ENCODE data around the gene EGR1. TPM values are rescaled to one million over a fixed set of nuclear protein-coding genes. Genes with fewer than 3 reads are reported as not detected.
"Not testable (repeated sequence)": the region's sequence is repeated elsewhere in the genome, so short reads cannot be mapped to it uniquely, and the experiment has no call there.

EGR1 gene
- total RNA-seq, 1 donor from 2014 or later = 41.6 TPM

- DNase-seq (ENCODE audit: low spot score) = no peak
These were observed 4.5 kb downstream of the EGR1 start for GRCh38 chr5:138469540-138470321.

DNA sequence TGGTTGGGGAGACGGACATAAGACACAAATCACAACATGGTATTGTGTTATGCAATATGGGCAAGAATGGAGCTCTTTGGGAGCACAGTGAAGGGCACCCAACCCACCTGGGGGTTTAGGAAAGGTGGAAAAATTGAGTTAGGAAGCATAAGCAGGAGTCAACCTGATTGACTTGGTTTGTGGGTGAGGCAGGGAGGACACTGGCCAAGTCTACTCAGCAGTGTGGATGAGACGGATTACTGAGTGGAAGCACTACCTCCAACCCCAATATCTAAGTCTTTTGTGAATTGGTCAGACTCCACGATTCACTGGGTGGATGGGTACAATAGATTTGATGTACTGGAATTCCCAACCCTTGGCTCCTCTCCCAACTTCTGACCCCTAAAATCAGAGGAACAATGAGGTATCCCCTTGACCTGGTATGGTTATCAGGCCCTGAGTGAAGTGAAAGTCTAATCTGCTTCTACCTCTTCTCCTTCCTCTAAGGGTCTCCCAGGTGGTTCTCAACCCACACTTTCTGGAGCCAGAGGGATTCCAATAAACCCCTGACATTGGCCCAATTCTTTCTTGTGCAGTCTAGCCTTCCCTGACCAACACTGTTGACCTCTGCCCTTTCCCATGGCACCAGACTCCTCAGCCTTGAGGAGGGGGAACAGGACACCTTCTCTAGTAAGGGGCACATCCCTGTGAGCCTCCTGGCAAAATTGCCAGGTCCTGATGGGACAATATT is 5.2 kb downstream of the EGR1 start:
- no peak for DNase-seq (ENCODE audit: low spot score)

- no peak for DNase-seq (ENCODE audit: low spot score)
These were observed 5.7 kb downstream of the EGR1 start for GRCh38 chr5:138471052-138471361.

GRCh38 chr5:138472353-138472752 is 7.1 kb downstream of the EGR1 start:
- DNase-seq (ENCODE audit: low spot score) = no peak

GRCh38 chr5:138473151-138473550 is 7.9 kb downstream of the EGR1 start:
- DNase-seq (ENCODE audit: low spot score) = not testable (repeated sequence)

- DNase-seq (ENCODE audit: low spot score) = no peak
These were observed 11.6 kb downstream of the EGR1 start for GRCh38 chr5:138476918-138477317.

DNA sequence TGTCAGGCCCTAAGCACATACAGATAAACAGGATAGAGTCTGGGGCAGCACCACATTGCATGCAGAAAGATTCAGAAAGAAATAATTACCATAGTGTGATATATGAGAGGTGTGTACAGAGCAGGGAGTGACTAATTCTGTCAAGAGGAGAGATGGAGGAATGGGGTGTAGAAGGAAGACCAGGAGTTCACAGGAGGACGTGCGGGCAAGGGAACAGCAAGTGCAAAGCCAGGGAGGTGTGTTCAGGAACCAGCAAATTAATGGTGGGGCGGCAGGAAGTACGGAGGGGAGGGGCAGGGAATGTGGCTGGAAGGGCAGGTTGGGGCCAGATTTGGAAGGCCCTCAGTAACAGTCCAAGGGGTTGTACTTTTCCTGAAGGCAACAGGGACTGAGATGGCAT is 17.4 kb downstream of the EGR1 start:
- peak; percentile 54 for DNase-seq (ENCODE audit: low spot score)

- no peak for DNase-seq (ENCODE audit: low spot score)
These were observed 23.2 kb downstream of the EGR1 start for GRCh38 chr5:138488481-138488945.

DNA sequence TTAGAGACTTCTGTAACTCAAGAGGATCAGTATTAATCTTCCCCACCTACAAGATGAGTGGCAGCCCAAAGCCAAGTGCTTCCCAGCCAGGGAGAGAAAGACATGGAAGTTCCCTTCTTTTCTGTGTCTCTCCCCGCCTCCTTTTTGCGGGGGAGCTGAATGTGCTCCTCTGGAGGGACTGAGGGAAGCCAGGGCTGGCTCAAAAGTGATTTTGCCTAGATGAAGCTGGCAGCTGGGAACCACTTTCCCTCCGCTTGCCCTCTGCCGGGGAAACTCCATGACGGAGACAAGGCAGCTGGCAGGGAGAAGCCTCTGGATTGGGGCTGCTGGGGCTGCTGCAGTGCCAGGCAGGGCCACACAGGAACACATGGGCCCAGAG is 24.4 kb downstream of the EGR1 start:
- no peak for DNase-seq (ENCODE audit: low spot score)

DNA sequence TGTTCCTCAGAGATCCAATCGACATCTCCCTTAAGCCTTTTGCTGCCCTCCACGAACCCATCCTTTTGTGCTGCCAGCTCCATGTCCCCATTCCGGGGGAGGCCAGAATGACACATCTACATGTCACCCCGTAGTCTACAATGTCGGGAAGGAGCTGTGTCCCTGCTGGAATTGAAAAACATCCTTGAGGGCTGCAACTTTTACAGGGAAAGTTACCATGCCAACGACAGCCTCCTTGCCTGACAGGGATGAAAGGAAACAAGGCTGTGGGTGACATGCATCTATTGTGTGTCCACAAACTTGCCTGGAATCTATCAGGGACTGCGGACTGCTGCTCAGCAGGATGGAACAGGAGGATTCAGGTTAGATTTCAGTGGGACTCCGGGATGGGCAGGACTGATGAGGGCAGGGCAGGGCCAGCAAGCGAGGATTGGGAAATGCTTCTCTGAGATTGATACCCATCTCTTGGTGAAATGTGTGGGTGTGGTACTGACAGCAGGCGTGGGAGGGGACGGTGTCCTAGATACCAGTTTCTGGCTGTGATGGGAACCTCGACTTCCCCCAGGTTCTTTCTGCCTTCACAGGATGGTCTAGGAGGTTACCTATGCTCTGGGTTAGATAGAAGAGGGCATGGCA is 25.5 kb downstream of the EGR1 start:
- no peak for DNase-seq (ENCODE audit: low spot score)

- DNase-seq (ENCODE audit: low spot score) = no peak
These were observed 26.0 kb downstream of the EGR1 start for GRCh38 chr5:138491284-138491648.

DNA sequence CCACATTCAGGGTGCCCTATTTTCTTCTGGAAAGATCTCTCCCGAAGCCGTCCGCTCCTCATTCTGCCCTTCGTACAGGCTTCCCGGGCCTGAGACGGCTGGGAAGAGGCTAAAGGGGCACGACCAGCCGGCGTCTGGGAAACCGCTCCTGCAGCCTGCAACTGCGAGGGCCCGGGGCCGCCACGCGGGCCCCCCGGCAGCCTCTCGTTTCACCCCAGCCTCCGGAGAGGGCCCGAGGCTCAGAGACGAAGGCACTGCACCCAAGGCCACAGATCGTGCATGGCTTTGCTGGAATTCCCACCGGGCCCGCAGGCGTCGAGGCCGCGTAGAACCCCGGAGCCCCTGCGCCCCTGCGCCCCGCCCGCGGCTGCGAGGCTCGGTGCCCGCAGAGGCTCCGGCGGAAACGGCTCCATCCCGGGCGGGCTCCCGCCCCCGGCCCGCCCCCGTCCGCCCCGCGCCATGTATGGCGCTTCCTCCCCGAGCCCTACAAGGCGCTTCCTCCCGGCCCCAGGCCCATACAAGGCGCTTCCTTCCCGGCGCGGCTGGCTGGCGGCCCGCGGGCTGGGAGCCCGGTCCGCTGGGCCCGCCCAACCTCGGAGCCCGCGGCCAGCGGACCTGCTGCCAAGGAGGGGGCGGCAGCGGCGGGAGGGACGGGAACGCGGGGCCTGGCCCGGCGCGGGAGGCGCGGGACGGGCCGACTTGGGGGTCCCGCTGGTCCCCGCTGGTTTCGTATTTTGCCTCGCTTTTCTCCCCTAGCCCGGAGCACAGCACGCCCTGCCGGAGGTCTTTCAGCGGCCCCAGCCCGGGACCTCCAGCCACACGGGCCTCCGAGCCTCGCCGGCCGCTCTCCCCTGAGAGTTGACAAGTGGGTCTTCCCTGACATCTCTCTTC is 26.6 kb downstream of the EGR1 start:
- DNase-seq (ENCODE audit: low spot score) = peak; percentile 90

GRCh38 chr5:138492560-138493045 is 27.3 kb downstream of the EGR1 start:
- no peak for DNase-seq (ENCODE audit: low spot score)

DNA sequence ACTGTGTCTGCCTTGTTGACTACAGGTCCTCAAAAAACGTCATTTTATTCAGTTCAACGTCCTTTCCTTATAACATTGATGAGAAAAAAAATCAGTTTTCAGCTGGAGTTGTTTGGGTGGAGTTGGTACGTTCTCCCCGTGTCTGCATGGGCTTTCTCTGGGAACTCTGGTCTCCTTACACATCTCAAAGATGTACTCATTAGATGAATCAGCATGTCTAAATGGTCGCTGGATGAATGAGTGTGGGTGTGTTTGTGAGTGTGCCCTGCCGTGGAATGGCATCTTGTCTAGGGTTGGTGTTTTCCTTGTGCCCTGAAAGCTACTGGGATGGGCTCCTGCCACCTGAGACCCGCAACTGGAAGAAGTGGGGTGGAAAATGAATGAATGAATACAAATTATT is 30.1 kb downstream of the EGR1 start:
- no peak for DNase-seq (ENCODE audit: low spot score)

DNA sequence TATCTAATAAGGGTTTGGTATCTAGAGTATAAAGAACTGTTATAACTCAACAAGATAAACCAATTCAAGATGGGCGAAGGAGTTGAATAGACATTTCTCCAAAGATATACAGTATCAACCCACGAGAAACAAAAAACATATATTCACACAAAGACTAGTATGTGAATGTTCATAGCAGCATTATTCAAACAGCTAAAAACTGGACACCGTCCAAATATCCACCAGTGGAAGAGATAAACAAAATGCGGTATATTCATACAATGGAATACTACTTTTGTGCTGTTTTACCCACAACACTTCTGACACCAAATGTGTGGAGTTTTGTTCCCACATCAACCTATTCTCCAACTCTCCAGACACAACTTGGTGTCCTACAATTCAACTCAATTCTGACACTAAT is 33.1 kb downstream of the EGR1 start:
- no peak for DNase-seq (ENCODE audit: low spot score)

GRCh38 chr5:138502121-138502520 is 36.8 kb downstream of the EGR1 start:
- no peak for DNase-seq (ENCODE audit: low spot score)

- no peak for DNase-seq (ENCODE audit: low spot score)
These were observed 37.2 kb downstream of the EGR1 start for GRCh38 chr5:138502521-138502920.

GRCh38 chr5:138503487-138504270 is 38.4 kb downstream of the EGR1 start:
- peak; percentile 53 for DNase-seq (ENCODE audit: low spot score)

GRCh38 chr5:138504799-138505198 is 39.5 kb downstream of the EGR1 start:
- DNase-seq (ENCODE audit: low spot score) = peak; percentile 68

DNA sequence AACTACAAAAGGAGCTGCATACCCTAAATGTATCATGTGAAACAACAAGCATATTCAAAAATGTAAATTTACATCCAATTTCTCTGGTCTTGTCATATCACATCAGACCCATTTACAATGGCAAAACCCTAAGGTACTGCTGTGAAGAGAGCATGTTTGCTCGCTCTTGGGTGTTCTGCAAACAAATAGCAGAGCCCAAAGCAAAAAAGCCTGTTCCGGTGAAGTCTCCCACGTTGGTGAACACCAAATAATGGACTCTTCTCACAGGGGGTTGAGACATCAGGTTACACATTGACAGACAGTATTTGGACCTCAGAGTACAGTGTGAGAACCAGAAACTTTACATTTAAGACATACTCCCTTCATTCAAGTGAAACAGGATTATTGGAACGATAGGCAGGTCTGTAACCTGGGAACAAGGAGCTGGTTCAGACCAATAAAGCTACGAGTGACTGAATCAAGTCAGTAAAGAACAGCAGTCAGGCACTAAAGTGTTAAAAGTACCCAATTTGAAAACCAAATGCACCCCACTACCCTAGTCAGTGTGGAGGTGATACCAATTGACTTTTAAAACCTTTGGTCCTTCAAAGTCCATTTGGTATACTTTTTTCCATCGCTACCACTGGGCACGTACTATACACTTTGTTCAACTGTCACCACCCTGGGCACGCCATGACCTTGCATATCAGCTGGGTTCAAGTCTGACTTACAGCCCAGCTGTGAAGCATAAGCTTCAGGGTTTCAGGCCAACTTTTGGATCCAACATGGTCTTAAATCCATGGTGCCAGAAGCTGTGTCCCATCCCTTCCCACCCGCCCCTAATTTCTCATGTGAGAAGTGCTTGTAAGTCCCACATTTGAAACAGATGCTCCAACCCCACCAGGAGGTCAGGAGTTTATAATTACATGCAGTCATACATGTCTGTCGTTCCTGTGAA is 41.4 kb downstream of the EGR1 start:
- DNase-seq (ENCODE audit: low spot score) = no peak

All from ureter (tissue), 1 donor.